SK-N-SH (cell line): ENCODE results near the gene SEC14L6. TPM values are rescaled to one million over a fixed set of nuclear protein-coding genes. Genes with fewer than 3 reads are reported as not detected.

ENCODE experiments used
- CTCF ChIA-PET: fragments of 300-600, 350-600 bp; formaldehyde crosslinking; extraction: SDS; loops from one replicate; lab custom pipeline; 2021; lab: Yijun Ruan, JAX
- POLR2A ChIA-PET: fragments of 350-600 bp; sonication (Branson Sonifier 250); formaldehyde crosslinking; extraction: SDS; loops from one replicate; lab custom pipeline; 2020; ENCODE audit warnings: antibody characterized with exemption, inconsistent platforms; lab: Yijun Ruan, JAX
- DNase-seq: peaks from one replicate; pipeline ENCODE4 v3.0.0; 2012
- H2AFZ ChIP-seq: fragments of 200-600 bp; sonication (generic); 2 replicates; pipeline ENCODE4 v1.8.1; 2016; ENCODE audit warnings: antibody characterized with exemption, mild to moderate bottlenecking, low read depth
- H3F3A ChIP-seq: fragments of 200-600 bp; sonication (generic); replicated peaks from 2 replicates; pipeline ENCODE3; 2016; ENCODE audit warnings: antibody characterized with exemption, mild to moderate bottlenecking; ENCODE audit not compliant: insufficient read depth
- H3K27ac ChIP-seq, 2 experiments: fragments of 200-500 bp in 1 of 2; fragments of 200-600 bp in 1 of 2; sonication (Bioruptor generic) in 1 of 2; sonication (generic), shearing (Covaris generic) in 1 of 2; 2 replicates each; pipeline versions ENCODE4 v1.5.1 to v1.6.1; 2014 to 2016; ENCODE audit warnings: low read depth in 2 of 2, inconsistent platforms in 1 of 2, low read length in 1 of 2, mild to moderate bottlenecking in 1 of 2, mixed read lengths in 1 of 2
- H3K27me3 ChIP-seq: fragments of 200-600 bp; sonication (generic), shearing (Covaris generic); 2 replicates; pipeline ENCODE4 v1.6.1; 2016; ENCODE audit warnings: mixed run types; ENCODE audit not compliant: insufficient read depth
- H3K36me3 ChIP-seq, 2 experiments: fragments of 200-500 bp in 1 of 2; fragments of 200-600 bp in 1 of 2; sonication (Bioruptor generic) in 1 of 2; sonication (generic) in 1 of 2; replicated peaks in 1 of 2; 2 replicates each; pipeline versions ENCODE3 to v1.5.1; 2014 to 2016; ENCODE audit warnings: low read length in 1 of 2, mild to moderate bottlenecking in 1 of 2; ENCODE audit not compliant: insufficient read depth in 2 of 2, control insufficient read depth in 1 of 2
- H3K4me1 ChIP-seq, 2 experiments: fragments of 200-500 bp in 1 of 2; fragments of 200-600 bp in 1 of 2; sonication (Bioruptor generic) in 1 of 2; sonication (generic), shearing (Covaris generic) in 1 of 2; 2 replicates each; pipeline versions ENCODE4 v1.5.1 to v1.6.1; 2014 to 2016; ENCODE audit warnings: low read depth in 1 of 2, low read length in 1 of 2, mixed run types in 1 of 2; ENCODE audit not compliant: insufficient read depth in 2 of 2, control insufficient read depth in 1 of 2
- H3K4me2 ChIP-seq: fragments of 200-600 bp; sonication (generic), shearing (Covaris generic); 2 replicates; pipeline ENCODE4 v1.6.1; 2017; ENCODE audit warnings: mixed run types
- H3K4me3 ChIP-seq, 2 experiments: fragments of 200-500 bp in 1 of 2; fragments of 200-600 bp in 1 of 2; sonication (Bioruptor generic) in 1 of 2; sonication (generic), shearing (Covaris generic) in 1 of 2; 2 replicates each; pipeline versions ENCODE4 v1.5.1 to v1.8.1; 2014 to 2016; ENCODE audit warnings: low read depth in 2 of 2, inconsistent platforms in 1 of 2, low read length in 1 of 2, mild to moderate bottlenecking in 1 of 2, mixed read lengths in 1 of 2, moderate library complexity in 1 of 2
- H3K79me2 ChIP-seq: fragments of 200-600 bp; sonication (generic); 2 replicates; pipeline ENCODE4 v1.8.1; 2017; ENCODE audit warnings: mild to moderate bottlenecking; ENCODE audit not compliant: insufficient read depth
- H3K9ac ChIP-seq: fragments of 200-600 bp; sonication (generic); 2 replicates; pipeline ENCODE4 v1.6.1; 2017; ENCODE audit warnings: mixed run types
- H3K9me2 ChIP-seq: fragments of 200-600 bp; sonication (generic); 2 replicates; pipeline ENCODE4 v1.6.1; 2017; ENCODE audit warnings: mixed run types
- H3K9me3 ChIP-seq: fragments of 200-600 bp; sonication (generic); 2 replicates; pipeline ENCODE4 v1.6.1; 2017; ENCODE audit warnings: mixed run types, mild to moderate bottlenecking, moderate library complexity
- H4K20me1 ChIP-seq: fragments of 200-600 bp; sonication (generic); 2 replicates; pipeline ENCODE4 v1.6.1; 2017; ENCODE audit warnings: mild to moderate bottlenecking, mixed run types; ENCODE audit not compliant: insufficient read depth
- EZH2phosphoT487 ChIP-seq: fragments of 200-600 bp; sonication (generic); IDR thresholded peaks from 2 replicates; pipeline ENCODE4 v1.6.1; 2017; ENCODE audit warnings: low read depth, mixed run types, mild to moderate bottlenecking, antibody characterized with exemption, moderate library complexity, borderline replicate concordance
- JUND ChIP-seq: IDR thresholded peaks from 2 replicates; pipeline ENCODE4 v1.4.0; 2012
- MXI1 ChIP-seq: IDR thresholded peaks from 2 replicates; pipeline ENCODE4 v1.6.1; 2012; ENCODE audit warnings: mild to moderate bottlenecking, low read depth, low read length, improper control_type of control experiment
- POLR2AphosphoS5 ChIP-seq: IDR thresholded peaks from 2 replicates; pipeline ENCODE4 v1.6.1; 2012; ENCODE audit warnings: low read depth, low read length
- RAD21 ChIP-seq: IDR thresholded peaks from 2 replicates; pipeline ENCODE4 v1.6.1; 2012; ENCODE audit warnings: mild to moderate bottlenecking, low read length
- RFX5 ChIP-seq: IDR thresholded peaks from 2 replicates; pipeline ENCODE4 v1.6.1; 2012; ENCODE audit warnings: mild to moderate bottlenecking, improper control_type of control experiment, low read length
- RXRA ChIP-seq: IDR thresholded peaks from 2 replicates; pipeline ENCODE4 v1.4.0; 2012; ENCODE audit warnings: low read depth, mild to moderate bottlenecking, borderline replicate concordance
- SIN3A ChIP-seq: IDR thresholded peaks from 2 replicates; pipeline ENCODE4 v1.6.1; 2012; ENCODE audit warnings: low read depth, mild to moderate bottlenecking, low read length, moderate library complexity, borderline replicate concordance
- SMC3 ChIP-seq: IDR thresholded peaks from 2 replicates; pipeline ENCODE4 v1.6.1; 2012; ENCODE audit warnings: low read depth, low read length, improper control_type of control experiment
- TEAD4 ChIP-seq: IDR thresholded peaks from 2 replicates; pipeline ENCODE4 v1.4.0; 2012; ENCODE audit warnings: mild to moderate bottlenecking, borderline replicate concordance; ENCODE audit not compliant: insufficient read depth
- YY1 ChIP-seq: IDR thresholded peaks from 2 replicates; pipeline ENCODE4 v1.4.0; 2012; ENCODE audit warnings: low read depth, mild to moderate bottlenecking
- WGBS: methylation state at CpG from one replicate; pipeline ENCODE4 v1.1.6; 2017; ENCODE audit warnings: low lambda C conversion rate; 5-methylcytosine and 5-hydroxymethylcytosine counted together
- polyA plus RNA-seq, 3 experiments: library from polyadenylated mRNA; depleted of rRNA; stranded (reverse); fragments of >200 nt; gene quantifications; 2 replicates each; pipeline ENCODE4 v1.2.3, GENCODE V29; 2012
- TF ChIP-seq, protein P1 (sequence below): IDR thresholded peaks from 2 replicates; pipeline ENCODE4 v1.4.0; 2012; ENCODE audit warnings: low read depth, borderline replicate concordance
- TF ChIP-seq, protein P2 (sequence below): IDR thresholded peaks from 2 replicates; pipeline ENCODE4 v1.6.1; 2012; ENCODE audit warnings: mild to moderate bottlenecking, low read depth, low read length, moderate library complexity

The SEC14L6 gene
- polyA plus RNA-seq, 1 of the 3 experiments (the other 2 are of a cell fraction), result not detected

DNA sequence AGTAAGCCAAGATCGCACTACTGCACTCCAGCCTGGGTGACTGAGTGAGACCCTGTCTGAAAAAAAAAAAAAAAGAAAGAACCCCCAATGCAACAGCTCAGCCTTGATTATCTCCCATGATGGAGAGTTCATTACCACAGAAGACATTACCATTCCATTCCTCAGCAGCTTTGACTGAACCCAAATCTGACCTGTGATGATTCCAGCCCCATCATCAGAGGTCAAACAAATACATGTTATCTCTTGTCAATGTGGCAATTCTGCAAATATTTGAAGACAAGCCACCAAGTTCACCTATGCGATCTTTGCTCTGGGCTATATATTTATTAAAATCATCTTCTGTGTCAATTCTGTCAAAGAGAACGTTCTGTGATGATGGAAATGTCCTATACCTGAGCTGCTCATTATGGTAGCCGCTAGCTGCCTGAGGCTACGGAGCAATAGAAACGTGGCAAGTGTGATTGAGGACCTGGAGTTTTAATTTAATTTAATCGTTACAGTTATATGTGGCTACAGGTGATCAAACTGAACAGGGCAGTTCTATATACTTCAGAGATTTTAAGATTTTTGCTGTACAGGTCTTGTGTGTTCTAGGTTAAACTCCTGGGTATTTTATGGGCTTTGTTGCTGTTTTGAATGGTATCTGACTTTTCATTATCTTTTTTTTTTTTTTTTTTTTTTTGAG, 48.9 kb downstream of the SEC14L6 start:
- Histone ChIP-seq H3K27me3 (peaks cover 15% of the 10 kb centered on the region; the same call in 1 of the 2 replicates), H3K9me3 (no peaks in the 10 kb centered on the region), H3K9ac (no peak overlapping the region), H3K9me2 (no peaks in the 10 kb centered on the region), H3K79me2 (no peaks in the 10 kb centered on the region), H4K20me1 (no peaks in the 10 kb centered on the region), H3F3A (no peaks in the 10 kb centered on the region), H2AFZ (no peak overlapping the region), H3K4me2 (no peak overlapping the region), H3K36me3 (no peaks in the 10 kb centered on the region), H3K4me3 (no peak overlapping the region), H3K4me1 (no peaks in the 10 kb centered on the region), H3K27ac (no peak overlapping the region)
- TF ChIP-seq JUND (no peak), EZH2phosphoT487 (no peak), SMC3 (no peak), POLR2AphosphoS5 (no peak), RAD21 (no peak), MXI1 (no peak), RXRA (no peak)
- TF ChIP-seq, protein P1, sequence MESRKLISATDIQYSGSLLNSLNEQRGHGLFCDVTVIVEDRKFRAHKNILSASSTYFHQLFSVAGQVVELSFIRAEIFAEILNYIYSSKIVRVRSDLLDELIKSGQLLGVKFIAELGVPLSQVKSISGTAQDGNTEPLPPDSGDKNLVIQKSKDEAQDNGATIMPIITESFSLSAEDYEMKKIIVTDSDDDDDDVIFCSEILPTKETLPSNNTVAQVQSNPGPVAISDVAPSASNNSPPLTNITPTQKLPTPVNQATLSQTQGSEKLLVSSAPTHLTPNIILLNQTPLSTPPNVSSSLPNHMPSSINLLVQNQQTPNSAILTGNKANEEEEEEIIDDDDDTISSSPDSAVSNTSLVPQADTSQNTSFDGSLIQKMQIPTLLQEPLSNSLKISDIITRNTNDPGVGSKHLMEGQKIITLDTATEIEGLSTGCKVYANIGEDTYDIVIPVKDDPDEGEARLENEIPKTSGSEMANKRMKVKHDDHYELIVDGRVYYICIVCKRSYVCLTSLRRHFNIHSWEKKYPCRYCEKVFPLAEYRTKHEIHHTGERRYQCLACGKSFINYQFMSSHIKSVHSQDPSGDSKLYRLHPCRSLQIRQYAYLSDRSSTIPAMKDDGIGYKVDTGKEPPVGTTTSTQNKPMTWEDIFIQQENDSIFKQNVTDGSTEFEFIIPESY, result no peak
- CTCF ChIA-PET, result interaction anchor here (1.0 to 1.4 kb wide), 2 partner anchors 9 to 11 kb away, joined by 4 read pairs; no protein-coding TSS in a partner anchor
- DNase-seq, result no peak
- POLR2A ChIA-PET, result no interaction called here
- WGBS, result 34% methylated on average over 7 of the region's 7 CpGs

DNA sequence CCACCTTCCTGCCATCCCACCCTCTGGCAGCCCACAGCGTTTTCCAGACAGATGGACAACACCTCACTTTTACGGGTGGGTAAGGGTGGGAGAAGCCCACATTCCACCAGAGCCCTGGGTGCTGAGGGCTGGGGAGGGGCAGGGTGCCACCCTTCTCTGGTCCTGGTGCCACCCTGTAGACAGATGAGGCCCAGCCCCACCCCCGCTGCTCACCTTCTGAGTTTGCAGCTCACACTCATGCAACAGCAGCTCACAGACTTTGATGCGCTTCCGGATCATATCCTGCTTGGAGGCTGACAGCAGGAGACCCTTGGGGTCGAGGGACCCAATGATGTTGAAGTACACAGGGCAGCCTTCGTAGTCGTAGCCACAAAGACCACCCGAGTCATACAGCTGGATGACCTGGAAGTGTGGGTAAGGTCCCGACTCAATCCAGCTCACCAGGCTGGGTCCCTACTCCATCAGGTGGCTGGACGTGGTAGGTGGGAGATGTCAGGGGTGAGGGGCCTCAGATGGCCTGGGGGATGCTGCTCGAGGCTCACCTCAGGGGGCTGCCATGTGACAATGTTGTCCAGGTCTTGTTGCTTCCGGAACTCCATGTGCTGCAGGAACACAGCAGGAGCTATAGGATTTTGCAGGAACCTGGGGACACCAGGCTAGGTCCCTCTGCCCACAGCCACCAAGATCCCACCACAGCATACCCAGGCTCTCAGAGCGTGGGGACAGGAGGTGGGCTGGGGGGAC, 51.3 kb downstream of the SEC14L6 start:
- no peaks in the 10 kb centered on the region for H3K36me3 ChIP-seq
- POLR2A ChIA-PET, result no interaction called here
- CTCF ChIA-PET, result interaction anchor here (0.7 to 2.0 kb wide), 3 partner anchors 9 to 73 kb away, joined by 3 to 6 read pairs (median 4); no protein-coding TSS in a partner anchor
- TF ChIP-seq, protein P2, sequence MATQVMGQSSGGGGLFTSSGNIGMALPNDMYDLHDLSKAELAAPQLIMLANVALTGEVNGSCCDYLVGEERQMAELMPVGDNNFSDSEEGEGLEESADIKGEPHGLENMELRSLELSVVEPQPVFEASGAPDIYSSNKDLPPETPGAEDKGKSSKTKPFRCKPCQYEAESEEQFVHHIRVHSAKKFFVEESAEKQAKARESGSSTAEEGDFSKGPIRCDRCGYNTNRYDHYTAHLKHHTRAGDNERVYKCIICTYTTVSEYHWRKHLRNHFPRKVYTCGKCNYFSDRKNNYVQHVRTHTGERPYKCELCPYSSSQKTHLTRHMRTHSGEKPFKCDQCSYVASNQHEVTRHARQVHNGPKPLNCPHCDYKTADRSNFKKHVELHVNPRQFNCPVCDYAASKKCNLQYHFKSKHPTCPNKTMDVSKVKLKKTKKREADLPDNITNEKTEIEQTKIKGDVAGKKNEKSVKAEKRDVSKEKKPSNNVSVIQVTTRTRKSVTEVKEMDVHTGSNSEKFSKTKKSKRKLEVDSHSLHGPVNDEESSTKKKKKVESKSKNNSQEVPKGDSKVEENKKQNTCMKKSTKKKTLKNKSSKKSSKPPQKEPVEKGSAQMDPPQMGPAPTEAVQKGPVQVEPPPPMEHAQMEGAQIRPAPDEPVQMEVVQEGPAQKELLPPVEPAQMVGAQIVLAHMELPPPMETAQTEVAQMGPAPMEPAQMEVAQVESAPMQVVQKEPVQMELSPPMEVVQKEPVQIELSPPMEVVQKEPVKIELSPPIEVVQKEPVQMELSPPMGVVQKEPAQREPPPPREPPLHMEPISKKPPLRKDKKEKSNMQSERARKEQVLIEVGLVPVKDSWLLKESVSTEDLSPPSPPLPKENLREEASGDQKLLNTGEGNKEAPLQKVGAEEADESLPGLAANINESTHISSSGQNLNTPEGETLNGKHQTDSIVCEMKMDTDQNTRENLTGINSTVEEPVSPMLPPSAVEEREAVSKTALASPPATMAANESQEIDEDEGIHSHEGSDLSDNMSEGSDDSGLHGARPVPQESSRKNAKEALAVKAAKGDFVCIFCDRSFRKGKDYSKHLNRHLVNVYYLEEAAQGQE, result no peak
- TF ChIP-seq RFX5 (no peak), SIN3A (no peak), YY1 (no peak), TEAD4 (no peak)
- H4K20me1 ChIP-seq, result no peaks in the 10 kb centered on the region
- no peak overlapping the region for H3K27ac ChIP-seq
- H3K9me2 ChIP-seq, result no peaks in the 10 kb centered on the region
- 53% methylated on average over 11 of the region's 14 CpGs for WGBS
- no peaks in the 10 kb centered on the region for H3F3A ChIP-seq
- no peaks in the 10 kb centered on the region for H3K4me1 ChIP-seq
- no peaks in the 10 kb centered on the region for H3K9me3 ChIP-seq
- H3K4me3 ChIP-seq, result no peak overlapping the region
- no peak overlapping the region for H3K4me2 ChIP-seq
- H3K9ac ChIP-seq, result no peak overlapping the region
- no peaks in the 10 kb centered on the region for H3K79me2 ChIP-seq
- H3K27me3 ChIP-seq, result peaks cover 15% of the 10 kb centered on the region; the same call in 1 of the 2 replicates
- no peak overlapping the region for H2AFZ ChIP-seq
- DNase-seq, result no peak
